Prostate gland (tissue), 2 donors: ENCODE results near the gene DOCK7. TPM values are rescaled to one million over a fixed set of nuclear protein-coding genes. Genes with fewer than 3 reads are reported as not detected.

Source experiments
- DNase-seq: peaks from one replicate; pipeline ENCODE4 v3.0.0-alpha.2; 2019; ENCODE audit warnings: low spot score
- H3K27ac ChIP-seq, 2 donors: fragments of 200-600 bp; sonication (generic); 2 replicates each; pipeline ENCODE4 v1.5.1; 2017 to 2019
- H3K27me3 ChIP-seq: fragments of 200-600 bp; sonication (generic); replicated peaks from 2 replicates; pipeline ENCODE4 v1.5.1; 2019; ENCODE audit not compliant: insufficient read depth
- H3K36me3 ChIP-seq, 2 donors: fragments of 200-600 bp; sonication (generic); 1 replicate in 1 of 2; 2 replicates in 1 of 2; pipeline versions ENCODE4 v1.5.1 to v1.8.1; 2017 to 2019
- H3K4me1 ChIP-seq: fragments of 200-600 bp; sonication (generic); replicated peaks from 2 replicates; pipeline ENCODE4 v1.5.1; 2019
- H3K4me3 ChIP-seq, 2 donors: fragments of 200-600 bp; sonication (generic); 2 replicates each; pipeline ENCODE4 v1.5.1; 2017 to 2019
- H3K9me3 ChIP-seq: fragments of 200-600 bp; sonication (generic); 2 replicates; pipeline ENCODE4 v1.5.1; 2017
- POLR2A ChIP-seq: fragments of 450-650 bp; IDR thresholded peaks from one replicate; pipeline ENCODE4 v1.6.1; 2016; ENCODE audit warnings: antibody characterized with exemption, mild to moderate bottlenecking
- POLR2AphosphoS5 ChIP-seq: sonication (generic); formaldehyde crosslinking; IDR thresholded peaks from one replicate; pipeline ENCODE4 v1.6.1; 2017; ENCODE audit warnings: antibody characterized with exemption
- WGBS: methylation state at CpG from one replicate; pipeline ENCODE4 v1.1.5; 2018; 5-methylcytosine and 5-hydroxymethylcytosine counted together
- intact Hi-C: fragments of 100-400 bp; cut with DNase I; formaldehyde crosslinking; loops from one replicate; pipeline ENCODE4 v1.14.2; 2022
- total RNA-seq, 2 donors: library from RNA; depleted of rRNA; stranded (reverse); fragments of >200 nt; gene quantifications; one replicate each; pipeline ENCODE4 v1.1.0, GENCODE V29; 2016
- TF ChIP-seq, protein P1 (sequence below), 4 experiments: fragments of 200-600 bp in 2 of 4; fragments of 450-650 bp in 2 of 4; sonication (generic) in 2 of 4; IDR thresholded peaks; 1 replicate in 3 of 4; 2 replicates in 1 of 4; pipeline ENCODE4 v1.5.1; 2016 to 2019; ENCODE audit warnings: antibody characterized with exemption in 4 of 4, mild to moderate bottlenecking in 2 of 4, moderate library complexity in 2 of 4

Gene DOCK7
- total RNA-seq, 2 donors from 2014 or later = 43.4 to 56.4 TPM

DNA sequence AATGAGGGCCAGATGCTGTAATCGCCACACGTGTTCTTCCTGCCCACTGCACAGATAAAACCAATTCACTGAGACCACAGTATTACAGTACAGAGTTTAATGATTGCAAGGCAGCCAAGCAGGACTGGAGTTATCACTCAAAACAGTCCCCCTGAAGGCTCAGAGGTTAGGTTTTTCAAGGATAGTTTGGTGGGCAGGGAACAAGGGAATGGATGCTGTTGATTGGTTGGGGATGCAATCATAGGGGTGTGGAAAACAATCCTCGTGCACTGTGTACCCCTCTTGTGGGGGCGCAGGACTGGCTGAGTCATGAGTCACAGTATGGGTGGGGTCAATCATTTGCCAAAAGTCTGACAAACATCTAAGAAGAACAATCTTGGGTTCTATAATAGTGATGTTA lies 263.8 kb downstream of the DOCK7 start:
- Histone ChIP-seq H3K27me3 (no peaks in the 10 kb centered on the region), H3K9me3 (no peaks in the 10 kb centered on the region), H3K36me3 (no peaks in the 10 kb centered on the region), H3K4me1 (no peaks in the 10 kb centered on the region), H3K4me3 (no peak overlapping the region), H3K27ac (no peak overlapping the region)
- intact Hi-C loops = no loop called here
- TF ChIP-seq POLR2AphosphoS5 = no peak
- no peak for TF ChIP-seq POLR2A
- TF ChIP-seq, protein P1, sequence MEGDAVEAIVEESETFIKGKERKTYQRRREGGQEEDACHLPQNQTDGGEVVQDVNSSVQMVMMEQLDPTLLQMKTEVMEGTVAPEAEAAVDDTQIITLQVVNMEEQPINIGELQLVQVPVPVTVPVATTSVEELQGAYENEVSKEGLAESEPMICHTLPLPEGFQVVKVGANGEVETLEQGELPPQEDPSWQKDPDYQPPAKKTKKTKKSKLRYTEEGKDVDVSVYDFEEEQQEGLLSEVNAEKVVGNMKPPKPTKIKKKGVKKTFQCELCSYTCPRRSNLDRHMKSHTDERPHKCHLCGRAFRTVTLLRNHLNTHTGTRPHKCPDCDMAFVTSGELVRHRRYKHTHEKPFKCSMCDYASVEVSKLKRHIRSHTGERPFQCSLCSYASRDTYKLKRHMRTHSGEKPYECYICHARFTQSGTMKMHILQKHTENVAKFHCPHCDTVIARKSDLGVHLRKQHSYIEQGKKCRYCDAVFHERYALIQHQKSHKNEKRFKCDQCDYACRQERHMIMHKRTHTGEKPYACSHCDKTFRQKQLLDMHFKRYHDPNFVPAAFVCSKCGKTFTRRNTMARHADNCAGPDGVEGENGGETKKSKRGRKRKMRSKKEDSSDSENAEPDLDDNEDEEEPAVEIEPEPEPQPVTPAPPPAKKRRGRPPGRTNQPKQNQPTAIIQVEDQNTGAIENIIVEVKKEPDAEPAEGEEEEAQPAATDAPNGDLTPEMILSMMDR (IDR thresholded peaks at IDR 0.05) = no peak
- WGBS = 79% methylated on average over 4 of the region's 4 CpGs
- DNase-seq = no peak

DNA sequence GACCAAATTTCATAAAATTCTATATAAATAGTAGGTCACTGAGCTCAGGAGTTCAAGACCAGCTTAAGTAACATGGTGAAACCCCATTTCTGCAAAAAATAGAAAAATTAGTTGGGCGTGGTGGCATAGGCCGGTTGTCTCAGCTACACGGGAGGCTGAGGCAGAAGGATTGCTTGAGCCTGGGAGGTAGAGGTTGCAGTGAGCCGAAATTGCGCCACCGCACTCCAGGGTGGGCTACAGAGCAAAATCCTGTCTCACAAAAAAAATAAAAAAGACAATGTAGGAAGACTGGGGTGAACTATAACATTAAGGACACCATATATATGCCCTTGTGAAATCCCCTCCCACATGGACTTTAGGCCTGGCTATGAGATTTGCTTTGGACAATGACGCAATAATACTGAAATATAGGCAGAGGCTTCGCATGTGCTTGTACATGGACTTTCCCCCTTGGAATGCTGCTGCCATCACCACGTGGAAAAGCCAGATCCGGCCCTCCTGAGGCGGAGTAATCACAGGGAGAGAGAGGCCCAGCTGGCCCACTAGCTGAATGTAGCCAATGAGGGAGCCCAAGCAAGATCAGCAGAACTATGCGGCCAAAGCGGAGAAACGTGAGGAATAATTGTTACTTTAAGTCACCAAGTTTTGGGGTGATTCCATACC lies 264.5 kb downstream of the DOCK7 start:
- Histone ChIP-seq H3K4me3 (no peak overlapping the region), H3K27me3 (no peaks in the 10 kb centered on the region), H3K9me3 (no peaks in the 10 kb centered on the region), H3K4me1 (no peaks in the 10 kb centered on the region), H3K27ac (no peak overlapping the region), H3K36me3 (no peaks in the 10 kb centered on the region)
- intact Hi-C loops = no loop called here
- TF ChIP-seq POLR2AphosphoS5 (no peak), POLR2A (no peak)
- TF ChIP-seq, protein P1 (IDR thresholded peaks at IDR 0.05) = no peak
- WGBS = 92% methylated on average over 14 of the region's 14 CpGs
- DNase-seq = no peak

DNA sequence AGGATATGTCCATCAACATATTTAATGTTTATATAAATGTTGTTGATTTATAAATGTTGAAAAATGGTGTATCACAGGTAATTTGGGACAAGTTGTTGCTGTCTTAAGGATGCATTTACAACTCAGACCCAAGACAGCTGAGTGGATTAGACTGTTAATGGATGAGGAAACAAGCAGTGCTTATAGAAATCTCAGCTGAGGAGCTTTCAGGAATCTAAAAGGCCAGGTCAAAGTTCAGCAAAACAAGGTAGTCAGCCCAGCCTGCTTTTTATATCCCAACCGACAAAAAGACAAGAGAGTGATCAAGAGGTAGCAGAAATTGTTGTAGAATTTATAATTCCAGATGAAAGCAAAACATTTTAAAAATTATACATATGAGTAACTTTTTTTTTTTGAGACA lies 268.0 kb downstream of the DOCK7 start:
- Histone ChIP-seq H3K4me1 (no peaks in the 10 kb centered on the region), H3K27me3 (no peaks in the 10 kb centered on the region), H3K36me3 (no peaks in the 10 kb centered on the region), H3K27ac (no peak overlapping the region), H3K4me3 (no peak overlapping the region), H3K9me3 (no peaks in the 10 kb centered on the region)
- no peak for DNase-seq
- intact Hi-C loops = no loop called here
- 94% methylated on average over 1 of the region's 1 CpG for WGBS
- TF ChIP-seq, protein P1 (IDR thresholded peaks at IDR 0.05) = no peak
- TF ChIP-seq POLR2A (no peak), POLR2AphosphoS5 (no peak)

DNA sequence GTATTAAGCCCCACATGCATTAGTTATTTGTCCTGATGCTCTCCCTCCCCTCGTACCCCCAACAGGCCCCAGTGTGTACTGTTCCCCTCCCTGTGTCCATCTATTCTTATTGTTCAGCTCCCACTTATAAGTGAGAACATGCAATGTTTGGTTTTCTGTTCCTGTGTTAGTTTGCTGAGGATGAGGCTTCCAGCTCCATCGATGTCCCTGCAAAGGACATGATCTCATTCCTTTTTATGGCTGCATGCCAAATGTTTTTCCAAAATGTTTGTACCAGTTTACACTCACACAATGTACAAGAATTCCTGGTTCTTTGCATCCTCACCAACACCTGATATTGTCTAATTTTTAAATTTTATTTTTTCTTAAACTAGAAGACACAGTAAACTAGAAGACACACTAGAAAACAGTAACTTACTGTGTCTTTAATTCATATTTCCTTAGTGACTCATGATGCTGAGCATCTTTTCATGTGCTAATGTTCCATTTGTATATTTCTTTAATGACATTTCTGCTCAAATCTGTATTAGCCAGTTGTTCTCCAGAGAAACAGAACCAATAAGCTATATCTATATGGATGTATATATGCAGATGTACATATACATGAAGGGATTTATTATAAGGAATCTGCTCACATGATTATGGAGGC lies 270.7 kb downstream of the DOCK7 start:
- H3K4me3 ChIP-seq = no peak overlapping the region
- intact Hi-C loops = no loop called here

More for the DNA sequence above, 270.7 kb downstream of the DOCK7 start:
- H3K27me3 ChIP-seq = no peaks in the 10 kb centered on the region
- H3K36me3 ChIP-seq = no peaks in the 10 kb centered on the region
- H3K27ac ChIP-seq = no peak overlapping the region
- no peaks in the 10 kb centered on the region for H3K4me1 ChIP-seq
- 52% methylated on average over 2 of the region's 2 CpGs for WGBS
- no peaks in the 10 kb centered on the region for H3K9me3 ChIP-seq
- no peak for DNase-seq
- TF ChIP-seq POLR2A (no peak), POLR2AphosphoS5 (no peak)
- TF ChIP-seq, protein P1 (IDR thresholded peaks at IDR 0.05) = no peak
